HepG2 (cell line): ENCODE data around the gene MVP. TPM values are rescaled to one million over a fixed set of nuclear protein-coding genes. Genes with fewer than 3 reads are reported as not detected.

ENCODE experiments used
- AGO1 ChIP-seq: fragments of 200-400 bp; formaldehyde crosslinking; IDR thresholded peaks from 2 replicates; pipeline ENCODE4 v1.6.1; 2017; ENCODE audit warnings: mild to moderate bottlenecking, low read depth, low read length, moderate library complexity; ENCODE audit not compliant: poor library complexity, severe bottlenecking
- E2F5 ChIP-seq: sonication (generic); formaldehyde crosslinking; conservative IDR thresholded peaks from 2 replicates; pipeline ENCODE4 v1.4.0; 2020; ENCODE audit warnings: missing genetic modification reagents
- EP300 ChIP-seq, 3 experiments: sonication (generic) in 1 of 3; formaldehyde crosslinking in 1 of 3; IDR thresholded peaks; 2 replicates each; pipeline versions ENCODE4 v1.5.1 to v1.6.1; 2011 to 2020; ENCODE audit warnings: low read depth in 2 of 3, low read length in 2 of 3, borderline replicate concordance in 1 of 3, improper control_type of control experiment in 1 of 3, mild to moderate bottlenecking in 1 of 3, missing genetic modification reagents in 1 of 3, moderate library complexity in 1 of 3
- FOXP1 ChIP-seq, 2 experiments: fragments of 450-650 bp in 1 of 2; IDR thresholded peaks; 2 replicates each; pipeline ENCODE4 v1.6.1; 2017 to 2018; ENCODE audit warnings: antibody characterized with exemption in 1 of 2
- FUBP1 ChIP-seq: sonication (generic); formaldehyde crosslinking; IDR thresholded peaks from 2 replicates; pipeline ENCODE4 v1.5.1; 2020; ENCODE audit warnings: missing genetic modification reagents, mild to moderate bottlenecking, borderline replicate concordance
- GFI1 ChIP-seq: sonication (generic); formaldehyde crosslinking; IDR thresholded peaks from 2 replicates; pipeline ENCODE4 v1.5.0; 2020; ENCODE audit warnings: missing genetic modification reagents, mild to moderate bottlenecking, borderline replicate concordance
- HES4 ChIP-seq: sonication (generic); formaldehyde crosslinking; IDR thresholded peaks from 2 replicates; pipeline ENCODE4 v1.9.0; 2021; ENCODE audit warnings: mild to moderate bottlenecking, missing genetic modification reagents, borderline replicate concordance
- HMGA1 ChIP-seq: sonication (generic); formaldehyde crosslinking; conservative IDR thresholded peaks from 2 replicates; pipeline ENCODE4 v1.4.0; 2020; ENCODE audit warnings: missing genetic modification reagents
- HOXA5 ChIP-seq: sonication (generic); formaldehyde crosslinking; IDR thresholded peaks from 2 replicates; pipeline ENCODE4 v1.4.0; 2020; ENCODE audit warnings: missing genetic modification reagents
- JUND ChIP-seq: sonication (generic); formaldehyde crosslinking; IDR thresholded peaks from 2 replicates; pipeline ENCODE4 v1.8.0; 2022; ENCODE audit warnings: mild to moderate bottlenecking, missing genetic modification reagents
- PCBP2 ChIP-seq: fragments of 200-400 bp; formaldehyde crosslinking; optimal IDR thresholded peaks from 2 replicates; pipeline ENCODE3; 2018; ENCODE audit warnings: low read length, low read depth; ENCODE audit not compliant: poor library complexity, severe bottlenecking
- PREB ChIP-seq: sonication (generic); formaldehyde crosslinking; IDR thresholded peaks from 2 replicates; pipeline ENCODE4 v1.4.0; 2020; ENCODE audit warnings: missing genetic modification reagents
- RFXAP ChIP-seq: sonication (generic); formaldehyde crosslinking; IDR thresholded peaks from 2 replicates; pipeline ENCODE4 v1.4.0; 2020; ENCODE audit warnings: missing genetic modification reagents, borderline replicate concordance
- SOX13 ChIP-seq, 3 experiments: fragments of 450-650 bp in 1 of 3; sonication (generic) in 1 of 3; formaldehyde crosslinking in 1 of 3; IDR thresholded peaks in 2 of 3; conservative IDR thresholded peaks in 1 of 3; 2 replicates each; pipeline versions ENCODE4 v1.5.0 to v1.6.1; 2016 to 2020; ENCODE audit warnings: antibody characterized with exemption in 1 of 3, mild to moderate bottlenecking in 1 of 3, missing compliant biosample characterization in 1 of 3, missing genetic modification reagents in 1 of 3, moderate library complexity in 1 of 3
- TCF7 ChIP-seq: sonication (generic); IDR thresholded peaks from 2 replicates; pipeline ENCODE4 v1.6.1; 2016; ENCODE audit warnings: antibody characterized with exemption, low read depth
- ZFP36L1 ChIP-seq: sonication (generic); formaldehyde crosslinking; IDR thresholded peaks from 2 replicates; pipeline ENCODE4 v1.8.0; 2022; ENCODE audit warnings: mild to moderate bottlenecking, missing genetic modification reagents, moderate library complexity
- ZKSCAN5 ChIP-seq: sonication (generic); formaldehyde crosslinking; IDR thresholded peaks from 2 replicates; pipeline ENCODE4 v1.5.1; 2020; ENCODE audit warnings: mild to moderate bottlenecking, missing genetic modification reagents
- ZNF224 ChIP-seq: sonication (generic); formaldehyde crosslinking; IDR thresholded peaks from 2 replicates; pipeline ENCODE4 v1.5.0; 2020; ENCODE audit warnings: mild to moderate bottlenecking, missing genetic modification reagents
- ZNF33B ChIP-seq: sonication (generic); formaldehyde crosslinking; IDR thresholded peaks from 2 replicates; pipeline ENCODE4 v1.5.1; 2020; ENCODE audit warnings: mild to moderate bottlenecking, missing genetic modification reagents
- ZNF552 ChIP-seq: sonication (generic); formaldehyde crosslinking; IDR thresholded peaks from 2 replicates; pipeline ENCODE4 v1.9.0; 2022; ENCODE audit warnings: missing genetic modification reagents, mild to moderate bottlenecking, borderline replicate concordance
- ZNF570 ChIP-seq: sonication (generic); formaldehyde crosslinking; IDR thresholded peaks from 2 replicates; pipeline ENCODE4 v1.4.0; 2020; ENCODE audit warnings: mild to moderate bottlenecking, missing genetic modification reagents, borderline replicate concordance
- ZNF576 ChIP-seq: sonication (generic); formaldehyde crosslinking; IDR thresholded peaks from 2 replicates; pipeline ENCODE4 v1.4.0; 2020; ENCODE audit warnings: mild to moderate bottlenecking, missing genetic modification reagents
- polyA plus RNA-seq, 8 experiments: library from polyadenylated mRNA; depleted of rRNA in 3 of 8; stranded (reverse) in 7 of 8; unstranded in 1 of 8; fragments of >200 nt; fragmentation: Illumina TruSeq in 4 of 8; extraction: Trizol in 4 of 8; gene quantifications; 2 replicates each; pipeline versions ENCODE4 v1.2.1 to v1.2.3, GENCODE V29; 2011 to 2016; ENCODE audit warnings: low read depth in 4 of 8, missing spikeins in 1 of 8, mixed read lengths in 1 of 8; ENCODE audit not compliant: insufficient read depth in 1 of 8
- total RNA-seq, 5 experiments: library from RNA; depleted of rRNA; stranded (reverse); fragments of >200 nt; fragmentation: Illumina TruSeq; extraction: Trizol; gene quantifications; 2 replicates each; pipeline ENCODE4 v1.2.3, GENCODE V29; 2016; ENCODE audit warnings: low read depth in 1 of 5

MVP gene
- total and polyA plus RNA-seq, 2 of the 13 experiments (the other 11 are each of a cell fraction or from before 2014, with no cell fraction given), result 22.9 to 43.5 TPM

- TF ChIP-seq EP300 (IDR thresholded peaks at IDR 0.05; ENCODE audit: low read depth in 2 of 2, low read length in 2 of 2), result peak in 1 of 2 experiments; percentile 64; a peak in 1 of 4 replicates
- TF ChIP-seq EP300 (CRISPR knock-in tag; IDR thresholded peaks at IDR 0.05; ENCODE audit: borderline replicate concordance), result peak; percentile 59
- peak; percentile 78; the same call in 1 of the 2 replicates for TF ChIP-seq ZFP36L1 (CRISPR knock-in tag)
- no peak for TF ChIP-seq ZKSCAN5 (CRISPR knock-in tag)
- TF ChIP-seq ZNF552 (CRISPR knock-in tag), result peak; percentile 93; the same call in 1 of the 2 replicates
- peak; percentile 26; the same call in 1 of the 2 replicates for TF ChIP-seq TCF7
- no peak for TF ChIP-seq PCBP2
- no peak for TF ChIP-seq HES4 (CRISPR knock-in tag)
- TF ChIP-seq AGO1, result peak; percentile 99
- peak; percentile 71; the same call in 1 of the 2 replicates for TF ChIP-seq ZNF570 (CRISPR knock-in tag)
- peak; percentile 90 for TF ChIP-seq HOXA5 (CRISPR knock-in tag)
- peak; percentile 88; the same call in 1 of the 2 replicates for TF ChIP-seq RFXAP (CRISPR knock-in tag)
- TF ChIP-seq ZNF224 (CRISPR knock-in tag), result peak; percentile 92; the same call in 1 of the 2 replicates
- TF ChIP-seq JUND (CRISPR knock-in tag), result peak; percentile 56; the same call in 1 of the 2 replicates
- peak; percentile 37; the same call in 1 of the 2 replicates for TF ChIP-seq ZNF33B (CRISPR knock-in tag)
- TF ChIP-seq HMGA1 (CRISPR knock-in tag), result no peak
- peak; percentile 90 for TF ChIP-seq ZNF576 (CRISPR knock-in tag)
- TF ChIP-seq SOX13 (IDR thresholded peaks at IDR 0.05), result peak; percentile 26; the same call in 1 of the 2 replicates
- TF ChIP-seq SOX13 (CRISPR knock-in tag; conservative IDR thresholded peaks at IDR 0.05 in 1 of 2, IDR thresholded peaks at IDR 0.05 in 1 of 2), result peak in 1 of 2 experiments; percentile 72; a peak in 2 of 4 replicates
- TF ChIP-seq FUBP1 (CRISPR knock-in tag), result 0 out of 2 replicates have a peak, but pooled peaks have one; percentile 45
- TF ChIP-seq FOXP1 (IDR thresholded peaks at IDR 0.05), result no peak
- peak; percentile 68 for TF ChIP-seq FOXP1 (CRISPR knock-in tag; IDR thresholded peaks at IDR 0.05)
- TF ChIP-seq E2F5 (CRISPR knock-in tag), result peak; percentile 93
- TF ChIP-seq PREB, result no peak
- peak; percentile 82 for TF ChIP-seq GFI1 (CRISPR knock-in tag)
These were observed 14.8 kb upstream of the MVP start (continued) for GRCh38 chr16:29805232-29806098.
